ENCODE results near the gene PKN1.
A peak's percentile ranks its signal among the peaks of the same experiment; 100 is the strongest.

Gene PKN1

GRCh38 chr19:14467816-14468215 lies 34.7 kb downstream of the PKN1 start:
- DNase-seq, result no peak

DNA sequence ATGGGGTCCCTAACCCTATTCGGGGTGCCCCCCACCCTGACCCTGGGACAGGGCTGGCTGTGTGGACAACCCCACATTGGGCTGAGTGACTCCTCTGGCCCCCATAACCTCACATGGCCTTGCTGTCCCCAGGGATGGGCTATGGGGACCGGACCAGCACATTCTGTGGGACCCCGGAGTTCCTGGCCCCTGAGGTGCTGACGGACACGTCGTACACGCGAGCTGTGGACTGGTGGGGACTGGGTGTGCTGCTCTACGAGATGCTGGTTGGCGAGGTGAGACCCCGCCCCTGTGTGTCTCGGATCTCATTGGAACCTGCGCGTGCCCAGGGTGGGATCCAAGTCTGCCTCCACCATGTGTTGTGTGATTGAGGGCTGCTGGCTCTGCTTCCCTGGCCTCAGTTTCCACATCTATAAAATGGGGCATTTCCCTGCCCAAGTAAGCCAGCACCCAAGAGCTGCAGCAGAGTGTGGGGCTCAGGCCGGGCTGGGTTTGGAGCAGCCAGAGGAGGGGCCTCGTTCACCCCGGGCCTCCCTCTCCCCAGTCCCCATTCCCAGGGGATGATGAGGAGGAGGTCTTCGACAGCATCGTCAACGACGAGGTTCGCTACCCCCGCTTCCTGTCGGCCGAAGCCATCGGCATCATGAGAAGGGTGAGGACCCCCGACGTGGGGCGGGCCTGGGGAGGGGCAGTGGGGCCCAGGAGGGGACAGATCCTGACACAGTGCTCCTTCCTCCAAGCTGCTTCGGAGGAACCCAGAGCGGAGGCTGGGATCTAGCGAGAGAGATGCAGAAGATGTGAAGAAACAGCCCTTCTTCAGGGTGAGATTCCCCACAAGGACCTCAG lies 37.1 kb downstream of the PKN1 start:
- no peak for DNase-seq

DNA sequence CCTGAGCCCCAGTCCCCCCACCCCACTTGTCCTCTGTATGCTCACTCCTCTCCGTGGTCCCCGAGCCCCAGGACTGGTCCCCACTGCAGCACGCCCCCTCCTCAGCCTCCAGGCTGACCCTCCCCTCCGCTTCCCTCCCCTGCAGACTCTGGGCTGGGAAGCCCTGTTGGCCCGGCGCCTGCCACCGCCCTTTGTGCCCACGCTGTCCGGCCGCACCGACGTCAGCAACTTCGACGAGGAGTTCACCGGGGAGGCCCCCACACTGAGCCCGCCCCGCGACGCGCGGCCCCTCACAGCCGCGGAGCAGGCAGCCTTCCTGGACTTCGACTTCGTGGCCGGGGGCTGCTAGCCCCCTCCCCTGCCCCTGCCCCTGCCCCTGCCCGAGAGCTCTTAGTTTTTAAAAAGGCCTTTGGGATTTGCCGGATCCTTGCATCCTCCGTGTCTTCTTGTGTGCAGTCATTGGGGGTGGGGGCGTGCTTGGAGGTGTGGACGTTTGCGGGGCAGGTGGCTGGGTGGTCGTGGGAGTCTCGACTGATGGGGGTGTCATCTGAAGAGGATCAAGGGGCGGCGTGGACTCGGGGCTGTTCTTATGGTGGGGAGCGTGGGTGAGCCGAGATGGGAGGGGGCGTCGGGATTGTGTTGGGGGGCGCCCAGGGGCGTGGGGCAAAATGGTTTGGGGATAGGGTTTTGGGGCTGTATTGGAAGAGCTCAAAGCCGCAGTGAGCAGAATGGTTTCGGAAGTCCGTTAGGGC lies 38.5 kb downstream of the PKN1 start:
- DNase-seq, result no peak

DNA sequence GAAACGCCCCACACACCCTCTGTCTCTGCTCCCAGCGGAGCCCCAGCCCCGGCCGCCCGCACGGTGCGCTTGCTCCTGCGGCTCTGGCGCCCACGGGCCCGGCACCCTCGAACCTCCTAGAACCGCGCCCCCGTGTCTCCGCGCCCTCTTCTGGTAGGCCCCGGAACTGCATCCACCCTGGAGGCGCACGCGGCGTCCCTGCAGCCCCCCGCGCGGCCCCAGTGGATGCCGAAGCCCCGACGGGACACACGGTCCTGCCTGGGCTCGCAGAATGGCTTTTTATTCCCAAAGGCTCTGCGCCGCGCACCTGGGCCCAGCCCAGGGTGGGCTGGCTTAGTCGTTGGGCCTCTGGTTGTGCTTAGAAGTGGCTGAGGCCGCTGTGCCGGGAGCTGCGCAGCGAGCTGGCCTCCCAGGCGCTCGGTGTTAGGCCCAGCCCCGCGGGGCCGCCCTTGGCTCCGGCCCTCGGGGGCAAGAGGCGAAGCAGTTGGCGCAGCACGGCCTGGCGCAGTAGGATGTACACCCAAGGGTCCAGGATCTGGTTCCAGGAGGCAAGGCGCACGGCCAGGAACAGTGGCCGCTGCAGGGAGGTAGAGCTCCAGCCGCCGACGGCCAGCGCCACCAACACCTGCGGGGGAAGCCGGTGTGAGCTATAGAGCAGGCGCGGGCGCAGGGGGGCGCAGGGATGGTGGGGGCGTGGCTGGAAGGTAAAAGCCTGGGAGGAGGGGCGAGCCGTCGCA lies 39.3 kb downstream of the PKN1 start:
- DNase-seq, result peak; percentile 78

DNA sequence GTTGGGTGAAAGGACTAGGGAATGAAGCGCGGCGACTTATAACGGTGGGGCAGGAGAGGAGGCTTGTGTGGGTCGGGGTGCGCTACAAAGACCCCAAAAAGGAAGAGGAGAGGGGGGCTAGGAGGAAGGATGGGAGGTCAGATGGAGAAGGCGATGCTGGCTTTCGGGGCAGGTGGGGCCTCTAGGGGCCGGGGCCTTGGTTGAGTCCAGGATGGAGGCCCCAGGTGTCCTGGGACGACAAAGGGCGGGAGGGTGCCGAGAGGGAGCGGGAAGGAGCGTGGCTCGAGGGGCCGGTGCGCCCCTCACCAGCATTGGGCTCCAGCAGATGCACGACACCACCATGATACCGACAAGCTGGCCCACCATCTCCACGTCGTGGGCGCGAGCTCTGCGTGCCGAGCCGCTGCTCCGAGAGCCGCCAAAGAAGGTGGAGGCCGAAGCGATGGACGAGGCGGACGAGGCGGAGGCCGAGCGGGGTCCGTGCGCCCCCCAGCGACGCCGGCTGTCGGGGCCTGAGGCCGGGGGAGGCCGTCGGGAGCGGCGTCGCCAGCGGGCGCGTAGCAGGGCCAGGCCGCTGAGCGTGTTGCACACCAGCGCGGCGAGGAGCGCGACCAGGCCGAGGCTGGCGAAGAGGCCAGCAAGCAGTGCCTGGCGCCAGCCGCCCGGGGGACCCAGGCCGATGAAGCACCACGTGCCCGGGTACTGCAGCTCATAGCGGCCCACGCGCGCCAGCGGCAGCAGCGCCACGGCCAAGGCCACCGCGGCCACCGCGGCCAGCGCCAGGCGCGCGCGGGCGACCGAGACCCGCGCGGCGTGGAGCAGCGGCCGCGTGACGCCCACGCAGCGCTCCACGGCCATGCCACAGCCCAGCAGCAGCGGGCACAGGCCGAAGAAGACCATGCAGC lies 40.2 kb downstream of the PKN1 start:
- no peak for DNase-seq

DNA sequence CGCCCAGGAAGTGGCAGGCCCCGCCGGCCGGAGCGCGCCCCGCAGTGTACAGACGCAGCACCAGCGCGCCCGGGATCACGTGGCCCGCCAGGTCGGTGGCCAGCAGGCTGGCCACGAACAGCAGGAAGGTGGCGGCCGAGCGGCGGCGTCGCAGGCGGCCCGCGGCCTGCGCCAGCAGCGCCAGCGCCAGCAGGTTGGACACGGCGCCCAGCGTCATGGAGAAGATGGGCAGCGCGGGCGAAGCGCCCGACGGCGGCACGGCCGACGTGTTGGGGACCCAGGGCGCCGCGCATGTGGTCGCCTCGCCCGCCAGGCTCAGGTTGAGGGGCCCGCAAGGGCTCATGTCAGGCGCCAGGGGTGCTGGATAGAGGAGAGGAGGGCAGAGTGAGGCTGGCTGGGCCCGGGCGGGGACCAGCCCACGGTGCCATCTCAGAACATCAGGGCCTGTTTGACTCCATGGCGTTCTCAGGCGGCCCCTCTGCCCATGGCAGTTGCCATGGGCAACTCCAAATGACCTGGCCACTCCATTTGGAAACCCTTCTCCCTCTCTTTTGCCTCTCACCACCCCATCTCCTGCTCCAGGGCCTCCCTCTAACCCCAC lies 41.0 kb downstream of the PKN1 start:
- DNase-seq, result no peak

DNA sequence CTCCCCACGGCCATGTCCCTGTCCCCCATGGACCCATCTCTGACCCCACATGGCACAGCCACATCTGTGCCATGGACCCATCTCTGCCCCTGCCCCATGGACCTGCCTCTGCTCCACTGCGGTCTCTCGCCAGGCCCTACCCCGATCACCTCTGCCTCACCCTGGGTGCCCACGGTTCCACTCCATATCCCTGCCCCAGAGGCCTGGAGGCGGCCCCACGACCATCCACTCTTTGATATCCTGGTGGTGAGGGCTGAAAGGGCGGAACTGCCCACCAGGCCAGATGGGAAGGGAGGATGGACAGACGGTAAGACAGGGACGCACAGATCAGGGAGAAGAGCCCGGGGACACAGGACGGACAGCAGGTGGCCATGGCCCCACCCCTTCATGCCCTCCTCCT lies 41.7 kb downstream of the PKN1 start:
- DNase-seq, result no peak

- DNase-seq, result no peak
These were observed 42.4 kb downstream of the PKN1 start, which contains the start of gene PTGER1 for GRCh38 chr19:14475251-14476073. TSS of gene PTGER1 (minus strand) at chr19:14475354. CDS start at chr19:14474320, 1,034 bp downstream.

GRCh38 chr19:14476327-14476672 lies 43.2 kb downstream of the PKN1 start:
- DNase-seq, result no peak

GRCh38 chr19:14476673-14477401 lies 43.7 kb downstream of the PKN1 start:
- DNase-seq, result no peak

- DNase-seq, result no peak
These were observed 44.5 kb downstream of the PKN1 start for GRCh38 chr19:14477418-14478112.

DNA sequence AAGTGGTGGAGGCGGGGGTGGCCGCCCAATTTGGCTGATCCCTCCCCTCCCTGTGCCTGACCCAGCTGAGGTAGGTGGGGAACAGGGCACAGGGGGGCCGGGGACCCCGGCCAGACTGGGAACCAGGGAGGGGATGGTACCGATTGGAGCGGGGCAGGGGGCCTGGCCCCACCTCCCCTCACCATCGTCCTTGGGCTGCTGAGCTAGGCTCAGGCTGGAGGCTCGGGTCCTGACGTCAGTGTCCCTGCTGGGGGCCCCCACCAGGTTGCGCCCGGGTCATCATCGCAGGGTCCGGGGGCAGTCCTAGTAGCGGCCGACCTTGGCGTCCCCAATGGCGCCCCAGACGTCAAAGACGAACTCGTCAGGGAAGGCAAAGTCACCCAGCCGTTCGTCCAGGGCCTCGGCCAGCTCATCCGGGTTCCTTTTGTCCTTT lies 45.0 kb downstream of the PKN1 start:
- DNase-seq, result no peak

DNA sequence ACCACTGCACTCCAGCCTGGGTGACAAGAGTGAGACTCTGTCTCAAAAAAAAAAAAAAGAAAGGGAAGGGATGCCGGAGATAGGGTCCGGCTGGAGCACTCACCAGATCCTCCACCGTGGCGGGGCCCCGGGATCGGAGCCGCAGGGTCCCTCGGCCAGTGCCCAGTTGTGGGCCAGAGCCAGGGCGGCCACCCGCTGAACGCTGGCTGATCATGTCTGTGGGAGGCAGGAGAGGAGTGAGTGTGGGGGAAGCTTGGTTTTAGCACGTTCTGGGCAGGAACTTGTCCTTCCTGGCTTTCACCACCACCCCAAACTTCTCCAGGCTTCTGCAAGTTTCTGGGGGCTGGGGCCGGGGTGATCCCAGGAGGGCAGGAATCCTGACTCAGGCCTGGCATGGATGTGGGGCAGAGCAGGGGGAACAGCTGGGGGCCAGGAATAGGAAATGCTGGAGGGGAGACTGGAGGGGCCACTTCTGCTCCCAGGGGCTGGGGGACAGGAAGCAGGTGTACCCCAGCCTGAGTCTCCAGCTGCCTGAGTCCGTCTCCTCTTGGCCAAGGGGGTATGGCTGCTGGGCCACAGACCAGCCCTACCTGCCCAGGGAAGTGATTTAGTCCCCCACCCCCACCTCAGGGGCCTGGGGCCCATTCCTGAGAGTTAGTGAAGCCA lies 46.3 kb downstream of the PKN1 start:
- DNase-seq, result no peak

GRCh38 chr19:14479975-14480699 lies 47.0 kb downstream of the PKN1 start:
- DNase-seq, result peak; percentile 52

DNA sequence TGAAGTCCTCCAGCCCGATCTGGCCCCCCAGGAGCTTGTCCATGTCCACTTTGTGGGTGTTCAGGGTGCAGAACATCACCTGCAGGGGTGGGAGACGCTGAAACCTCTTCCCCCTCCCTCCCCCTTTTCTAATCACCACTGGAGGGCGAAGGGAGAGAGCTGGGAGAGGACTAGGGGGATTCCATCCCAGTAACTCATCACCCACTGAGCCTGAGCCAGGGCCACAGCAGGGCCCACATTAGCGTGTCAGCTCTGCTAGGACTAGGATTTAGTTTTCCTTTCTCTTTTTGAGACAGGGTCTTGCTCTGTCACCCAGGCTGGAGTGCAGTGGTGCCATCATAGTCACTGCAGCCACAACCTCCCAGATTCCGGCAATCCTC lies 47.6 kb downstream of the PKN1 start:
- no peak for DNase-seq

DNA sequence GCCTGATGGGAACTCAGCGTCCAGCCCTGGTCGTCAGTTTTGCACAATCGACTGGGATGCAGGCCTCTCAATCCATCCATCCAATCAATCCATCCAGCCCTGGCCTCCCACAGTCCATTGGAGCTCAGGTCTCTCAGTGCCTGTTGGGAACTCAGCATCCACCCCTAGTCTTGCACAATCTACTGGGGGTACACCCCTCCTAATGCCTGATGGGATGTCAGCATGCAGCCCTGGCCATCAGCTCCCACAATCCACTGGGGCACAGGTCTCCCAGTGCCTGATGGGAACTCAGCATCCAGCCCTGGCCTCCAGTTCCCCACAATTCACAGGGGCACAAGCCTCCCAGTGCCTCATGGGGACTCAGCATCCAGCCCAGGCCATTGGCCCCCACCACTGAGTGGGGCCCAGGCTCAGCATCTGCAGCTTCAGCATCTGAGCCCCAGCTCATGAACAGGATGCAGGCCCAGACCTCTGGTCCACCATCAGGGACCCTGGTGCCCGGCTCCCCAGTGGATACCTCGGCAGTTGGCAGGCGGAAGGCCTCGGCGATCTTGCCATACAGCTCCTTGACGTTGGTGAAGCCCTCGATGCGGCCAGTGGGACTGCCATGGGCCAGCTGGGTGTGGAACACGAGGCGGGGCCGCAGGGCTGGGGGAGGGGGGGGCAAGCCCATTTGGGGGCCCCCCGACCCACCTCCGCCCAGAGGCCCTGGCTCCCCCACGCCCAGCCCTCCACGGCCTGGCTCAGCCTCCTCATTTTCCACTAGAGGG lies 49.3 kb downstream of the PKN1 start:
- DNase-seq, result no peak

DNA sequence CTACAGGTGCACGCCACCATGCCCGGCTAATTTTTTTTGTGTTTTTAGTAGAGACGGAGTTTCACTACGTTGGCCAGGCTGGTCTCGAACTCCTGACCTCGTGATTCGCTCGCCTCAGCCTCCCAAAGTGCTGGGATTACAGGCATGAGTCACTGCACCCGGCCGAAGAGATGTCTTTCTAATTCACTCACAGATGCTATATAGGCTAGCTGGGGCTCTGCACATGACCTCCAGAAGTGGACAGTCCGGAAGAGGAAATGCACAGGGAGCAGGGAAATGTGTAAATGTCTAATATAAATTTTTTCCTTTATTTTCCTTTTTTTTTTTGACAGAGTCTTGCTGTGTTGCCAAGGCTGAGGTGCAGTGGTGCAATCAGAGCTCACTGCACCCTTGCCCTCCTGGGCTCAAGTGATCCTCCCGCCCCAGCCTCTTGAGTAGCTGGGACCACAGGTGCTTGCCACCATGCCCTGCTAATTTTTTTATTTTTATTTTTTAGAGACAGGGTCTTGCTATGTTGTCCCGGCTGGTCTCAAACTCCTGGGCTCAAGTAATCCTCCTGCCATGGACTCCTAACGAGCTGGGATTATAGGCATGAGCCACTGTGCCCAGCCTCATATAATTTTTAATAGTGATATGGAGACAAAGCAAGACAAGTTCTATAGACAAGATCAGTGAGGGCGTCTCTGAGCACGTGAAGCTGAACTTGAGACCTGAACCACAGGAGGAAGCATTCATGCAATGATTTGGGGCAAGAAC lies 54.4 kb downstream of the PKN1 start:
- DNase-seq, result no peak
